Activated CD4-positive, alpha-beta memory T cell treated with anti-CD3 and anti-CD28 coated beads for 36 hours (primary cell): ENCODE measurements around the gene HS6ST3. TPM values are rescaled to one million over a fixed set of nuclear protein-coding genes. Genes with fewer than 3 reads are reported as not detected.
"Not testable (repeated sequence)": the region's sequence is repeated elsewhere in the genome, so short reads cannot be mapped to it uniquely, and the experiment has no call there.

Source experiments
- CTCF ChIA-PET: fragments of 350-600 bp; sonication (Branson Sonifier 250); formaldehyde crosslinking; loops from one replicate; lab custom pipeline; 2021; ENCODE audit warnings: antibody characterized with exemption, inconsistent platforms; lab: Charles Lee
- POLR2A ChIA-PET: fragments of 350-600 bp; sonication (Branson Sonifier 250); formaldehyde crosslinking; loops from one replicate; lab custom pipeline; 2021; ENCODE audit warnings: antibody characterized with exemption; lab: Charles Lee
- DNase-seq: peaks from one replicate; pipeline ENCODE4 v3.0.0-alpha.2; 2020
- H3K27ac Mint-ChIP-seq: one replicate; pipeline ENCODE4 v1.8.0; 2021; ENCODE audit warnings: mixed read lengths
- H3K27me3 Mint-ChIP-seq: one replicate; pipeline ENCODE4 v1.8.0; 2021; ENCODE audit warnings: mixed read lengths
- H3K36me3 Mint-ChIP-seq: one replicate; pipeline ENCODE4 v1.8.0; 2021; ENCODE audit warnings: mixed read lengths
- H3K4me1 Mint-ChIP-seq: one replicate; pipeline ENCODE4 v1.8.0; 2021; ENCODE audit warnings: low read depth, mixed read lengths
- H3K4me3 Mint-ChIP-seq: one replicate; pipeline ENCODE4 v1.8.0; 2021; ENCODE audit warnings: mild to moderate bottlenecking, mixed read lengths
- H3K9me3 Mint-ChIP-seq: one replicate; pipeline ENCODE4 v1.8.0; 2021; ENCODE audit warnings: mixed read lengths
- intact Hi-C: fragments of 100-400 bp; cut with micrococcal nuclease; formaldehyde crosslinking; loops from one replicate; pipeline ENCODE4 v1.15.1; 2023
- total RNA-seq, 2 experiments: library from RNA; stranded (reverse); gene quantifications; one replicate each; pipeline ENCODE4 v1.2.3, GENCODE V29; 2021

Gene HS6ST3
- not detected for total RNA-seq

DNA sequence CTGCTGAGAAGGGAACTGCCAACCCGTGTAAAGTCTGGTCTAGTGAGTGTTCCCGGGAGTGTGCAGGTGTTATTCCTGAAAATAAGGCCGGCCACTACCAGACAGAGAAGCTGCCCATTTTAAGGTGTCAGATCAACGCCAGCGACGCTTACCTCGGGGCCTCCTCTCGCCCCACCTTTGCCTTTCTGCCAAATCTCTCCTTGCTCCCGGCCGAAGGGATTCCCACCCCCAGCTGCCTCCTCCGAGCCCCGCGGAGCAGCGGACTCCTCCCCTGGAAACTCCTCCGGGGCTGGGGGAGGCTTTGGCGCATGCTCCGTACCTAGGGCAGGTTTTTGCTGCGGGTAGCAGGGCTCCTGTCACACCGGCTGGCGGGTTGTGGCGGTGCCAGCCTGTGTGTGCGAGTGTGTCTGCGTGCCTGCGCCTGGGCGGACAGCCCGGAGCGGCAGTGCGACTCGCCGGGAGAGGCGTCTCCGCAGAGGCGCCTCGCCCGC is at the start of gene HS6ST3:
TSS of gene HS6ST3 (plus strand) at position 359 of the 491 bp plus-strand sequence.
- intact Hi-C loops: no loop called here
- Mint-ChIP-seq H3K9me3 (no peaks in the 10 kb centered on the region), H3K27me3 (peaks cover 46% of the 10 kb centered on the region), H3K4me1 (peaks cover 3% of the 10 kb centered on the region), H3K36me3 (peaks cover 2% of the 10 kb centered on the region), H3K4me3 (no peak within 1 kb of the TSS), H3K27ac (no peak within 1 kb of the TSS)
- no peak for DNase-seq
- ChIA-PET CTCF (no interaction called here), POLR2A (no interaction called here)

- CTCF ChIA-PET: no interaction called here
These were observed 48.4 kb upstream of the HS6ST3 start for GRCh38 chr13:96041326-96042110.

DNA sequence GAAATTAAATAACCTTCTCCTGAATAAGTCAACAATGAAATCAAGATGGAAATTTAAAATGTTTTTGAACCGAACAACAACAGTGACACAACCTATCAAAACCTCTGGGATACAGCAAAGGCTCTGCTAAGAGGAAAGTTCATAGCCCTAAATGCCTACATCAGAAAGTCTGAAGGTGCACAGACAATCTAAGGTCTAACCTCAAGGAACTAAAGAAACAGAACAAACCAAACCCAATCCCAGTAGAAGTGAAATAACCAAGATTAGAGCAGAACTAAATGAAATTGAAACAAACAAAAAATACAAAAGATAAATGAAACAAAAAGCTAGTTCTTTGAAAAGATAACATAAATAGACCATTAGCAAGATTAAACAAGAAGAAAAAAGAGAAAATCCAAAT is 45.7 kb upstream of the HS6ST3 start:
- ChIA-PET CTCF (no interaction called here), POLR2A (no interaction called here)
- peaks cover 9% of the 10 kb centered on the region for H3K9me3 Mint-ChIP-seq
- intact Hi-C loops: no loop called here
- DNase-seq: no peak
- H3K27me3 Mint-ChIP-seq: peaks cover under 1% of the 10 kb centered on the region
- H3K36me3 Mint-ChIP-seq: no peaks in the 10 kb centered on the region
- H3K27ac Mint-ChIP-seq: no peak overlapping the region
- no peaks in the 10 kb centered on the region for H3K4me1 Mint-ChIP-seq
- no peak overlapping the region for H3K4me3 Mint-ChIP-seq

More at GRCh38 chr13:96041326-96042110, 48.4 kb upstream of the HS6ST3 start:
- H3K4me3 Mint-ChIP-seq: no peak overlapping the region
- intact Hi-C loops: no loop called here
- no peak for DNase-seq
- no peak overlapping the region for H3K27ac Mint-ChIP-seq
- no peaks in the 10 kb centered on the region for H3K27me3 Mint-ChIP-seq
- peaks cover 9% of the 10 kb centered on the region for H3K9me3 Mint-ChIP-seq
- no peaks in the 10 kb centered on the region for H3K4me1 Mint-ChIP-seq
- POLR2A ChIA-PET: no interaction called here
- H3K36me3 Mint-ChIP-seq: no peaks in the 10 kb centered on the region

DNA sequence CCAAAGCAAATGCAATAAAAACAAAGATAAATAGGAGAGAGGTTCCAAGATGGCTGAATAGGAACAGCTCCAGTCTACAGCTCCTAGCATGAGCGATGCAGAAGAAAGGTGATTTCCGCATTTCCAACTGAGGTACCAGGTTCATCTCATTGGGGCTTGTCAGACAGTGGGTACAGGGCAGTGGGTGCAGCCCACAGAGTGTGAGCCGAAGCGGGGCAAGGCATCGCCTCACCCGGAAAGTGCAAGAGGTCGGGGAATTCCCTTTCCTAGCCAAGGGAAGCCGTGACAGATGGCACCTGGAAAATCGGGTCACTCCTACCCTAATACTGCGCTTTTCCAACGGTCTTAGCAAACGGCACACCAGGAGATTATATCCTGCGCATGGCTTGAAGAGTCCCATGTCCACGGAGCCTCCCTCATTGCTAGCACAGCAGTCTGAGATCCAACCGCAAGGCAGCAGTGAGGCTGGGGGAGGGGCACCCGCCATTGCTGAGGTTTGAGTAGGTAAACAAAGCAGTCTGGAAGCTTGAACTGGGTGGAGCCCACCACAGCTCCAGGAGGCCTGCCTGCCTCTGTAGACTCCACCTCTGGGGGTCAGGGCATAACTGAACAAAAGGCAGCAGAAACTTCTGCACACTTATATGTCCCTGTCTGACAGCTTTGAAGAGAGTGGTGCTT is 43.3 kb upstream of the HS6ST3 start:
- H3K9me3 Mint-ChIP-seq, intact Hi-C loops, POLR2A ChIA-PET, CTCF ChIA-PET, H3K36me3 Mint-ChIP-seq, H3K27me3 Mint-ChIP-seq, H3K27ac Mint-ChIP-seq, H3K4me1 Mint-ChIP-seq, H3K4me3 Mint-ChIP-seq, DNase-seq: not testable (repeated sequence)

DNA sequence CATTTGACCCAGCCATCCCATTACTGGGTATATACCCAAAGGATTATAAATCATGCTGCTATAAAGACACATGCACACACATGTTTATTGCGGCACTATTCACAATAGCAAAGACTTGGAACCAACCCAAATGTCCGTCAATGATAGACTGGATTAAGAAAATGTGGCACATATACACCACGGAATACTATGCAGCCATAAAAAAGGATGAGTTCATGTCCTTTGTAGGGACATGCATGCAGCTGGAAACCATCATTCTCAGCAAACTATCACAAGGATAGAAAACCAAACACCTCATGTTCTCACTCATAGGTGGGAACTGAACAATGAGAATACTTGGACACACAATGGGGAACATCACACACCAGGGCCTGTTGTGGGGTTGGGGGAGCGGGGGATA is 39.0 kb upstream of the HS6ST3 start:
- CTCF ChIA-PET, H3K9me3 Mint-ChIP-seq, H3K4me3 Mint-ChIP-seq, POLR2A ChIA-PET, H3K4me1 Mint-ChIP-seq, intact Hi-C loops, H3K27ac Mint-ChIP-seq, H3K36me3 Mint-ChIP-seq, DNase-seq: not testable (repeated sequence)
- peaks cover 22% of the 10 kb centered on the region for H3K27me3 Mint-ChIP-seq

DNA sequence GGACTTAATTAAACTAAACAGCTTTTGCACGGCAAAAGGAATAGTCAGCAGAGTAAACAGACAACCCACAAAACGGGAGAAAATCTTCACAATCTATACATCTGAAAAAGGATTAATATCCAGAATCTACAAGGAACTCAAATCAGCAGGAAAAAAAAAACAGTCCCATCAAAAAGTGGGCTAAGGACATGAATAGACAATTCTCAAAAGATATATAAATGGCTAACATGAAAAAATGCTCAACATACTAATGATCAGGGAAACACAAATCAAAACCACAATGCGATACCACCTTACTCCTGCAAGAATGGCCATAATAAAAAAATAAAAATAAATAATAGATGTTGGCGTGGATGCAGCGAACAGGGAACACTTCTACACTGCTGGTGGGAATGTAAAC is 38.4 kb upstream of the HS6ST3 start:
- H3K27ac Mint-ChIP-seq, CTCF ChIA-PET, H3K4me1 Mint-ChIP-seq, H3K36me3 Mint-ChIP-seq, DNase-seq, H3K4me3 Mint-ChIP-seq, POLR2A ChIA-PET, H3K9me3 Mint-ChIP-seq, intact Hi-C loops: not testable (repeated sequence)
- H3K27me3 Mint-ChIP-seq: peaks cover 22% of the 10 kb centered on the region

- peaks cover 22% of the 10 kb centered on the region for H3K27me3 Mint-ChIP-seq
- H3K36me3 Mint-ChIP-seq, H3K9me3 Mint-ChIP-seq, H3K4me3 Mint-ChIP-seq, H3K4me1 Mint-ChIP-seq, CTCF ChIA-PET, H3K27ac Mint-ChIP-seq, POLR2A ChIA-PET, DNase-seq, intact Hi-C loops: not testable (repeated sequence)
These were observed 38.0 kb upstream of the HS6ST3 start for GRCh38 chr13:96051946-96052345.

DNA sequence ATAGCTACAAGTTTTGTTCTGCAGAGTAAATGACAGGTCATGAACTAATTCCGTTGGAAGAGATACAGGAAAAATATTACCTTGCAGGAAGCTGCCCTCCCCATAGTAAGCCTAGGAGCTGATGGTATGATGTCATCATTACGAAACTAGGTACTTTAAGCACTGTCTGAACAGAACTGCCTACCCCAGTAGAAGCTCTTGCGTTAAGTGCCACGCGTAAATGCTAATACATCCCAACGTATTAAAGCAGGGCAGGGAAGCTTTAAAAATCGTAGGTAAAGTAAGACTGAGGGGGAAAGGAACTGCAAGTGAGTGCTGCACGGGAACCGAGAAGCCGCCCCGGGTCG is 37.3 kb upstream of the HS6ST3 start:
- ChIA-PET CTCF (no interaction called here), POLR2A (no interaction called here)
- H3K27me3 Mint-ChIP-seq: peaks cover 24% of the 10 kb centered on the region
- DNase-seq: no peak
- H3K4me3 Mint-ChIP-seq: peak overlapping the region; percentile 49
- H3K4me1 Mint-ChIP-seq: peaks cover 5% of the 10 kb centered on the region
- peaks cover 5% of the 10 kb centered on the region for H3K36me3 Mint-ChIP-seq
- H3K27ac Mint-ChIP-seq: no peak overlapping the region
- intact Hi-C loops: no loop called here
- peaks cover 4% of the 10 kb centered on the region for H3K9me3 Mint-ChIP-seq

- peaks cover 5% of the 10 kb centered on the region for H3K36me3 Mint-ChIP-seq
- intact Hi-C loops: no loop called here
- H3K27ac Mint-ChIP-seq: no peak within 1 kb of the TSS
- POLR2A ChIA-PET: no interaction called here
- H3K4me3 Mint-ChIP-seq: peak within 1 kb of the TSS; percentile 49
- H3K27me3 Mint-ChIP-seq: peaks cover 24% of the 10 kb centered on the region
- DNase-seq: no peak
- peaks cover 4% of the 10 kb centered on the region for H3K9me3 Mint-ChIP-seq
- CTCF ChIA-PET: no interaction called here
- peaks cover 5% of the 10 kb centered on the region for H3K4me1 Mint-ChIP-seq
These were observed 36.8 kb upstream of the HS6ST3 start, which contains the start of gene UGGT2 for GRCh38 chr13:96053003-96053703. Gene UGGT2 (minus strand): TSS chr13:96053401. CDS start chr13:96053312, 89 bp downstream.

DNA sequence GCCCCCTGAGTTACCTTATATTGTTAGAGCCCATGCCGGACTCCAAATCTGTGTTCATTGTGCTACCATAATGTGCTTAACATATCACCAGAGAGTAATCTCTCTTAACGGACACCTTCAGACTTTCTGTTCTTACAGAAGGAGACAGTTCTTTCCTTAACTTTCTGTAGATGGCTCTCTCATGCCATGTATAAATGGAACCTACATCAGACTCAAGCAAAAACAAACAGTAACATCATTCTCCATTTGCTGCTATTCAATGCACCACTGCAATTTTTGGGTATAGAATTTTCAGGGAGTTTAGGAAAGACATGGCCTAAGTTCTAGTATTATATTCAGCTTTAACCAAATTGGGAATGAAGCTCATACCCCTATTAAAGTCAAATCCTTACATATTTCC is 24.1 kb upstream of the HS6ST3 start:
- intact Hi-C loops: no loop called here
- ChIA-PET POLR2A (no interaction called here), CTCF (no interaction called here)
- no peak for DNase-seq
- Mint-ChIP-seq H3K36me3 (no peaks in the 10 kb centered on the region), H3K9me3 (no peaks in the 10 kb centered on the region), H3K4me3 (no peak overlapping the region), H3K4me1 (no peaks in the 10 kb centered on the region), H3K27me3 (no peaks in the 10 kb centered on the region), H3K27ac (no peak overlapping the region)

- no peak overlapping the region for H3K4me3 Mint-ChIP-seq
- no peaks in the 10 kb centered on the region for H3K36me3 Mint-ChIP-seq
- POLR2A ChIA-PET: no interaction called here
- H3K27ac Mint-ChIP-seq: no peak overlapping the region
- H3K9me3 Mint-ChIP-seq: no peaks in the 10 kb centered on the region
- intact Hi-C loops: no loop called here
- DNase-seq: no peak
- H3K27me3 Mint-ChIP-seq: no peaks in the 10 kb centered on the region
- H3K4me1 Mint-ChIP-seq: no peaks in the 10 kb centered on the region
- CTCF ChIA-PET: no interaction called here
These were observed 21.2 kb upstream of the HS6ST3 start for GRCh38 chr13:96068729-96069128.

DNA sequence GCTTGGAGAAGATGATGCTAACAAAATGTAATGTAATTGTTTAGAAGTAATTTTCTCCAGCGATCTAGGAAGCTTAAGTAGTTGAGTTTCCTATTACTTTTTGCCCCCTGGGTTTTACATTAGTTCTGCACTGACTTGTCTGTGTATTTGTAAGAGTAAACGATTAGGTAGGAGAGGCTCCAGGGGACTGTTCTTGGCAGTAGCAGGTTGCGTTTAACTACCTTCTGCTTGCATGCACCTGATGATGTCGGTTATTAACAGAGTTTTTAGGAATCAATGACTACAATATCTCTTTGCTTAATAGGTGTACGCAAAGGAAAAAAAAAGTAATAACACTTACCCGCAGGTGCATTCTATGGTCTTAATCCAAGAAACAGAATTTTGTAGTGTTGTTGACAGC is 18.4 kb upstream of the HS6ST3 start:
- intact Hi-C loops: no loop called here
- Mint-ChIP-seq H3K27me3 (no peaks in the 10 kb centered on the region), H3K4me3 (no peak overlapping the region), H3K9me3 (no peaks in the 10 kb centered on the region), H3K4me1 (no peaks in the 10 kb centered on the region), H3K27ac (no peak overlapping the region), H3K36me3 (no peaks in the 10 kb centered on the region)
- ChIA-PET CTCF (no interaction called here), POLR2A (interaction anchor here (0.7 kb wide), 1 partner anchor 518 kb away, joined by 3 read pairs; no protein-coding TSS in a partner anchor)
- DNase-seq: no peak
